DMS153 (cell line): ENCODE data around the gene CENPP.
"Not testable (repeated sequence)": the region's sequence is repeated elsewhere in the genome, so short reads cannot be mapped to it uniquely, and the experiment has no call there.

ENCODE experiments used
- DNase-seq: peaks from one replicate; lab custom pipeline; 2025; lab: John Stamatoyannopoulos, UW

CENPP gene

DNA sequence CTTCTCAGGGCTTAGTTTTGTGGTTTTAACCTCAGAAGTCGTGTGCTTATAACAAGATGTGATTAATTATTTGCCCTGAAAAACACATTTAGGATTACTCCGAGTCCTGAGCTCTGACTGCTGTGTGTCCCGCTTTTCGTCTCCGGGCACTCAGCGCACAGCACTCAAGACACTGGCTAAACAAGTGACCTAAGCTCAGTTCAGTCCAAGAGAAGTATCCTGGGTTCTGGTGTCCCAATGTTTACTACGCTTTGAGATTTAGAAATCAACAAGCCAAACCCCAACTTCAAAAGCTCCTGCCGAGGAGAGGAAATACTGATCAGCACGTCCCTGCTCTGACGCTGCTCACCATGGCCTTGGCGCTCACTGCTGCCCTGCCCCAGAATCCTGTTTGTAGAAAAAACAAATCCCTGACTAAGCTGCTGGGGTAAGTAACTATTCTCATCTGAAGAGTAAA, 290.9 kb downstream of the CENPP start:
- no peak for DNase-seq

DNA sequence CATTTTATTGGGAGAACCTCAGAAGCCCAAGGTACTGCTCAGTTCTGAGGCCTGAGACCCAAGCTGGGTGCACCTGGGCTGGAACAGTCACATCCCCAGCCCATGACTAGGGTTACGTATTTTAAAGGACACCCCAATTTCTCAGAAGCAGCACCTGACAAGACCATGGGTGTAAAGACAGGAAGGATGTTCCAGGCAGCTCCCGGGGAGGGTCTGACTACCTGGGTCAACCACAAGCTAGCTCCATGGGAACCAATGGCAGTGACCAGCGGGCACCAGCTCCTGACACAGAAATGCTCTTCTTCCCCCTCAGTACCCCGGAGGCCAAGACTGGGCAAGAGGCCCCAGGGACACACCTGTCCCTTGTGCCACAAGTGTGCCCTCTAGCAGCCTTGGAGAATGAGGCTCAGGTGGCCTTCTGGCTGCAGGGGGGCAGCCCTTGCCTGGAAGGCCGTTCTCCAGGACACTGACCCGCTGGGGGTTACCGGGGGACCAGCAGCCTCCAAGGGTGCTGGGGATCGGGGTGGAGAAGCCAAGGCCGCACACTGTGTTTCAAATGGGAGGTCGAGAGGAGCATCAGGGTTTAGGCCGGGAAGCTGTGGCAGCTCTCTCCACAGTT, 291.6 kb downstream of the CENPP start:
- DNase-seq, result no peak

DNA sequence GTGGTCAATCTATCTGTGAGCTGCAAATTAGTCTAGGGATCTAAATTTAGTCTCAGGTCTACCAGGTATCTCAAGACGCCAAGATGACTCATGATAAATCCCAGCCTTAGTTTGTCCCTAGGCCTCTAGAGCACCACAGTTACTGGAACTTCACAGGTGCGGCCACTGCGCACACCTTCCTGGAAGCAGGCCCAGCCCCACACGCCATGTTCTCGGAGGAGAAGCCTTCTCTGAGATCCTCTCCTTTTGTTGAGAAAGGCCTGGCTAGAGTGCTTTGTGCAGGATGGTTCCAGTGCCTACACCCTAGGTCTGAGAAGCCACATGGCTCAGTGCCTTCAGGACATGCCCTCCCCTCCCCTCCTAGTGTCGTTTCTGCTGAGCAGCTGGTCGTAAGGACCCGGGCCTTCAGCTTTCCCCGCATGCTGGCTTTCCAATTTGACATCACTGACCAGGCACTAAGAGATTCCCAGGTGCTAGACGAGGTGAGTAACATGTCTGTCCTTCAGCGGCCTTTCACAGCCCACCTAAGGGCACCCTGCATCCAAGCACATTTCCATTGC, 292.3 kb downstream of the CENPP start:
- DNase-seq, result no peak

- DNase-seq, result no peak
These were observed 293.0 kb downstream of the CENPP start for GRCh38 chr9:92618633-92619225.

DNA sequence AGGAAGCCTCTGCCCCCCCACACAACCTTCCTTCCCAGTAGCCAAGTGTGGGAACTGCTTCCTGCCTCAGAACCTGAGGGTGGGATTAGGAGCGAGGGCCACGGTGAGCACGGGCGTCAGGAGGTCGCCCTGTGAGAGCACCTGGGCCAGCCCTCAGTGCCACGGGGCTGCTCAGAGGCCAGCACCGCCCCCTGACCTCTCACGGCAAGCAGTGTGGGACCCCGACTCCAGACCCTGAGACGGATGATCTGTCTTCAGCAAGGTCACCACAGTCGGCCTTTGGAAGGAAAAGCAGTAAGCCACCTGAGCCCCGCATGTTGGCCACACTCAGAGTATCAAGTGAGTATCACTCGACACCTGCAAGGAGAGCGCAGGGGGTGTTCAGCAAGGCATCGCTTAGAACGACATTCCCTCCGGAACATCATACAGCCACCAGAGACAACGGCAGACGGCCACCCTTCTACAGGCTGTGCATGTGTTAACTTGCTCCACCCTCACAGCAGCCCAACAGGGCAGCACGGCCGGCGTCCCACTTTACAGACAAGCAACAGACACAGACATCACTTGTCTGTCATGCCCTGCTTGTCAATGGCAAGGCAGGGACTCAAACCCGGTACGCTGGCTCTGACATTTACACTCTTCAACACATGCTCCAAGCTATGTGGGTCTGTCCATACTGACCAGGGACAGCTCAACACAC, 294.0 kb downstream of the CENPP start:
- no peak for DNase-seq

- DNase-seq, result no peak
These were observed 295.1 kb downstream of the CENPP start for GRCh38 chr9:92620845-92621244.

DNA sequence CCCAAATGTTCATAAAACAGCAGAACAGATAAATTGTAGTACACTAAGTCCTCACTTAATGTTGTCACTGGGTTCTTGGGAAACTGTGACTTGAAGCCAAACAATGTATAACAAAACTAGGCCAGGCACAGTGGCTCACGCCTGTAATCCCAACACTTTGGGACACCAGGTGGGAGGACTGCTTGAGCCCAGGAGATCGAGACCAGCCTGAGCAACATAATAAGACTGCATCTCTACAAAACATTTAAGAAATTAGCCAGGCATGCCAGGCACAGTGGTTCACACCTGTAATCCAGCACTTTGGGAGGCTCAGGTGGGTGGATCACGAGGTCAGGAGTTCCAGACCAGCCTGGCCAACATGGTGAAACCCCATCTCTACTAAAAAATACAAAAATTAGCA, 298.2 kb downstream of the CENPP start:
- DNase-seq, result not testable (repeated sequence)

DNA sequence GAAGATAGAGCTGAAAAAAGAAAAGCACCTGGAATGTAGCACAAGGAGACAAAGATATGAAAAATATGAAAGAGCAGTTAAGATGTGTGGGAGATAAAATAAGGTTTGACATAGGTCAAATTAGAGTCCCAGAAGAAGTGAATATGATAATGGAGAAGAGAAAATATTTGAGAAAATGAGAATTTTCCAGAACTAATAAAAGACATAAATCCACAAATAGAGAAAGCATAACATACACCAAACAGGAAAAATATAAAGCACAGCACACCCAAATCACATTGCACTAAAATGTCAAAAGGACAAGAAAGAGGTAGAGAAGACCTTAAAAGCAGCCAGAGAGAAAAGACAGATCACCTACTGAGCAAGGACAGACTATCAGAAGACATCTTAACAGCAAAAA, 300.7 kb downstream of the CENPP start:
- no peak for DNase-seq

DNA sequence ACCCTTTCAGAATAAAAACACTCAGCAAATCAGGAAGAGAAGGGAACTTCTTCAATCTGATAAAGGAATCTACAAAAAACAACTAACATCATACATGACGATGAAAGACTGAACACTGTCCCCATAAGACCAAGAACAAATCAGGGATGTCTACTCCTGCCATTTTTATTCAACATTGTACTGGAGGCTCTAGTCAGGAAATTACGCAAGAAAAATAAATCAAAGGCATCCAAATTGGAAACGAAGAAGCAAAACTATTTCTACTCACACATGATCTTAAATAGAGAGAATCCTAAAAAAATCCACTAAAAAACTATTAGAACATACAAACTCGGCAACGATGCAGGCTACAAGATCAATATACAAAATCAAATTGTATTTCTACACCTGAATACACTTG, 301.9 kb downstream of the CENPP start:
- DNase-seq, result no peak

GRCh38 chr9:92631452-92632343, 305.9 kb downstream of the CENPP start:
- no peak for DNase-seq

DNA sequence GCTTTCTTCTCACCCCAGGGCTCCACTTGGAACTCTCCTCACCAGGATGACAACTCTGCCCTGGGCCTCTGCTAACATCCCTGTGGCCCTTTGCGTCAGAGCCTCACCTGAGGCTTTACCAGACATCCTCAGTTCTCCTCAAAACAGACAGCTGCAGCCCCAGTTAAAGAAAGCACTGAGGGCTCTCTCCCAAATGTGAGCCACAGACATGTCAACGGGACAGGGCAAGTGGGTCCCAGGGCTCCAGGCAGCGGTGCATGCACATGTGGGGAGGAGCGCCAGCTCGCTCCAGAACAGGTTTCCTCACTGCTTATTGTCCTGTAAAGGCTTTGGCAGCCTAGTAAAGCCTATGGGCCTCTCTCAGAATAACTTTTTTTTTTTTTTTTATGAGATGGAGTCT, 306.9 kb downstream of the CENPP start:
- no peak for DNase-seq

- DNase-seq, result no peak
These were observed 308.0 kb downstream of the CENPP start for GRCh38 chr9:92633614-92634278.

GRCh38 chr9:92634712-92635605, 309.2 kb downstream of the CENPP start:
- peak; percentile 6 for DNase-seq

- no peak for DNase-seq
These were observed 310.0 kb downstream of the CENPP start for GRCh38 chr9:92635760-92636159.

GRCh38 chr9:92636627-92637026, 310.9 kb downstream of the CENPP start:
- DNase-seq, result no peak

DNA sequence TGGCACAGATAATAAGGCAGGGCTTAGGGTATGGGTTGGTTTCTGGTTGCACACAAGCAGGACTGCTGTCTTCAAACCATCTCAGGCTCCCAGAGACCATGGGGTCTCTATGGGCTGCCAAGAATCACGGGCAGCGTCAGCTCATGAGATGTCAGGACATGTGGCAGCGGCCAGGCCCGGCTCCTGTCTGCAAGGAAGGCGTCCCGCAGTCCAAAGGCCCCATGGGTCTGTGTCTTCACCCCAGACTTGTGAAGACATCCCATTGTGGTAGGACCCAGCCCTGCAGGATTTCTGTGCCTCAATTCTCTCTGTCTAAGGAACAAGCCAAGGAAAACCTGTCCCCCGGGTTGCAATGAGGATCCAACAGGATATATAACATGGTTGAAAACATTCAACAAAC, 311.6 kb downstream of the CENPP start:
- no peak for DNase-seq

DNA sequence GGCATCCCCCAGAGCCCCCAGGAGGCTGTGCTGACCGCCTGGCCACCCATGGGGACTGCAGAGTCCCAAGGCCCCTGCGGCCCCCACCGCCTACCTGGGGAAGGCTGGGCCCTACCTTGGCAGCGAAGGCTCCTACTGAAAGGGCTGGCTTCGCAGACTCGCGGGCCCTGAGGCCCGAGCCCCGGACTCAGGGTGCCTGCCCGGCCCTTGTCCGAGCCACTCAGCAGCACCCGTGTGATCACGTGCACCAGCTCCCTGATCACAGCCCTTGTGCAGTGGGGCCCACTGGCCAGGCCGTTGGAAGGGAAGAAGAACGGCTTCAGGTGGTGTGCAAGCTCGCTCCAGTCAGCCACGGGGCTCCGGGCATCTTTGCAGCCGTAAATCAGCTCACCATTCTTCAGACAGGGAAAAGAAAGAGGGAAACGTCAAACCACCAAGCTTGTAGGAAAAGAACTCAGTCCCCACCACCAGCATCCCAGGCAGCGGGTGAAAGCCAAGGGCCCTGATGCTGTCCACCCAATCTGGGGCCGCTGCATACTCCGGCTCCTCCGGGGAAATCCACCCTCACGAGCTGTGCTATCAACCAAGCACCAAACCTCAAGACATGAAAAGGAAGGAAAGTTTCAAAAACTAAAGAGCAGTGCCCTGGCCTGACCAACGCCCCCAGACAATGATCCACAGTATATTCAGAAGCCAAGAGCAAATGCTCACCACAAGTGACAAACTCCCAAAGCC, 312.3 kb downstream of the CENPP start:
- DNase-seq, result no peak

DNA sequence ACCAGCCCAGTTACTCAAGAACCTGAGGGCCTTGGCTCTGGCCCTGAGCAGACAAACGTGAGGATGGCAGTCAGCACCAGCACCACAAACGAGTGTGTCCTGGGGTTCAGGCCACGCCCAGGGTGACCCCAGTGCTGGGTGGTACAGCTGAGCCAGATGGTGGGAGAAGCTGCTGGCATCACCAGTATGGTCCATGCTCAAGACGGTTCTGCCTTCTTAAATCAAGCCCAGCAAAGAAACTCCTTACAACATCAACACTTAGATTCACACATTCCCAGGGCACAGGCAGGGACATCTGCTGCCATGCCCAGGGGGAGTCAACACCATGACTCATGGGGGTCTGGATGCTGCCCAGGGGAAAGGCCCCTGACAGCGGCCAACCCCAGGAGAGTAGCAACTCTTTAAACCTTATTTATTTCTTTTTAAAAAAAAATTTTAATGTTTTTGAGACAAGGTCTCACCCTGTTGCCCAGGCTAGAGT, 312.9 kb downstream of the CENPP start:
- no peak for DNase-seq

- DNase-seq, result no peak
These were observed 313.4 kb downstream of the CENPP start for GRCh38 chr9:92639124-92639523.
